ENCODE measurements around the gene RPP14.

Gene RPP14

GRCh38 chr3:58291671-58292338 is 14.2 kb upstream of the RPP14 start:
- no peak for DNase-seq (ENCODE audit: low read depth in 3 of 3)

GRCh38 chr3:58292866-58293265 is 13.2 kb upstream of the RPP14 start:
- DNase-seq (ENCODE audit: low read depth in 3 of 3): no peak

- no peak for DNase-seq (ENCODE audit: low read depth in 3 of 3)
Observed at GRCh38 chr3:58293516-58293915, 12.5 kb upstream of the RPP14 start.

DNA sequence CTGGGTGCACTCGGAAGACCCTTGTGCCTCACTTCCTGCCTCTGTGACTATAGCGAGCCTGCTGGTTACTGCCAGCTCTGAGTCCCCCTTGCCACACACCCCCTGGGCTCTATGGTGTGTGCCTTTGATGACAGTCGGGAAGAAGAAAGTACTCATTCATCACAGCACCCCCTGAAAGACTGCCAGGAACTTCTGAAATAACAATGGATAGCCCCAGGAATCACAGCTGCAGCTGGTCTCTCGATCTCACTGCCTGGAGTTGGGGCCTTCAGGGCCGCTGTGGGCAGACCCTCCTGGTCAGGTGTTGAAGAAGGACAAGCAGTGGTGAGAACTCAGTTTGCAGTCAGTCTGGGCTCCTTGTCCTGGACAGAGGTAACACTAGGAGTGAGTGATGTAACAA is 9.8 kb upstream of the RPP14 start:
- no peak for DNase-seq (ENCODE audit: low read depth in 3 of 3)

- DNase-seq (ENCODE audit: low read depth in 3 of 3): no peak
Observed at GRCh38 chr3:58296843-58297242, 9.2 kb upstream of the RPP14 start.

DNA sequence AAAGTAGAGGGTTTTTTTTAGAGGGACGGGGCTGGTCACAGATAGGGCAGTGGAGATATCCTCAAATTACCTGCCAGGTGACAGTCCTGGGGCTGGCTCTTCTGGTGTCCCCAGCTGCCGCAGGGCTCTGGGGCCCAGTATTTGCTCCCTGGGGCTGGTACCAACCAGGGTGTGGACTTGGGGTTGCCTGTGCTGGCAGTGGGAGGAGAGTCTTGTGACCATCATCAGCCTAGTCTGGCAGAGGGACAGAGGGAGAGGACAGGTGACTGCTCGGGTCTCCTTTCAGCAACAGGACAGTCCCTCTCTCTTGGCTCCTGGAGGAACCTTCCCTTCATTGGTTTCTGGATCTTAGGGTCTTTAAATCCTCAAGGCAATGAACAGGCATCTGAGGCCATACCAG is 7.9 kb upstream of the RPP14 start:
- DNase-seq (ENCODE audit: low read depth in 3 of 3): no peak

DNA sequence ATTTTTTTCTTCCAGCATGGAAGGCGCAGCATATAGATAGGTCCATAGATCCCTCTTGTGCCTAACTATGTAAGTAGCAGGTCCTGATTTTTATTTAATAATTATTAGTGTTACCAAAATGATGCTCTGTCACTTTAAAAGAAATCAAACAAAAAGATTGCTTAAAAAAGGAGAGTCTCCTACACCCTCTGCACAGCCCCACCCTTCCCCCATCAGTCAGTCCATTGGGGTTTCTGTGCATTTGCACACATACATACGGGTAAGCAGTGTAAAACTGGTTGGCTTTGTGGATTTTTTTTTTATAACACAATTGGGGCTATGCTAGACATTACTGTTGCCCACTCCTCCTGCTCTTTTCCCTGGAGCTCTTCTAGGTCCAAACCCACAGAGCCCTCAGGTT is 7.0 kb upstream of the RPP14 start:
- no peak for DNase-seq (ENCODE audit: low read depth in 3 of 3)

DNA sequence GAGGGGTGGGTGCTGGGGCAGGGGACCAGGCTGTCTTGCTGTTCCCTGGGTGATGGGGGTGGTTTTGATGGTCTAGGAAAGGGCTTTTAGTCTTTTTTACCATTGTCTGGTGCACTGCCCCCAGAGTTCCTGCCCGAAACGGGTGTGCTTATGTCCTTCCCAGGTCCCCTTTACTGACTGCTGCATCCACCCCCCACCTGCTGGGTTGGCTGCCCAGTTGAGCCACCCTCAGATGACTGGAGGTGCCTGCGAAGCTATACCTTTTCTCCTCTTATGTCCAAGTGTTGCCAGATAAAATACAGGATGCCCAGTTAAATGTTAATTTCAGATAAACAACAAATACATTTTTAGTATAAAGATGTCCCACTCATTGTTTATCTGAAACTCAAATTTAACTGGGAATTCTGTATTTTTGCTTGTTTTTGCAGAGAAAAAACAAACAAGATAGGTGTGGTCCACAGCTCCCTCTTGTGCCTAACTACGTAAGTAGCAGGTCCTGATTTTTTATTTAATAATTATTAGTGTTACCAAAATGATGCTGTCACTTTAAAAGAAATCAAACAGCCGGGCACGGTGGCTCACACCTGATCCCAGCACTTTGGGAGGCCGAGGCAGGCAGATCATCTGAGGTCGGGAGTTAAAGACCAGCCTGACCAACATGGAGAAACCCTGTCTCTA is 6.1 kb upstream of the RPP14 start:
- no peak for DNase-seq (ENCODE audit: low read depth in 3 of 3)

DNA sequence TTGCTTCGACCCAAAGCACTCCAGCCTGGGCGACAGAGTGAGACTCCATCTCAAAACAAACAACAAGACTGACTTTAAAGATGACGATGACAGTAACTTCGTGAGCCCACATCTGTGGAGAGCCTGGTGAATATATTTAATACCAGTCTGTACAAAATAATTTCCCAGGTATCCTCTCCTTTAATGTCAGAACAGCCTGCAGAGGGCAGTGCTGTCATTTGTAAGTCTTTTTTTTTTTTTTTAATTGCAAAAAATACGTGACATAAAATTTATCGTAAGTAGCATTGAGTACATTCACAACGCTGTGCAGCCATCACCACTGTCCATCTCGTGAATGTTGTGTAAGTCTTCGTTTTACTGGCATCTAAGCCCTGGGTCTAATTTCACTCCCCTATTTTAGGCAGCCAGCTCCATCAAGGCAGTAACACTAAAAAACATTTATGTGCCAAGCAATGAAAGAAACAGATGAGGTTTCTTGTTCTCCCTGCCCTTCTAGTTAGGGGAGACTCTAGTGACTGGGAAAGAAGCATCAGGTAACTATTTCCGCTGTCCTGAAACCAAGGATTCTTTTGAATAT is 1.7 kb downstream of the RPP14 start:
- peak in 1 of 3 donors; percentile 48 for DNase-seq (ENCODE audit: low read depth in 3 of 3)

- DNase-seq (ENCODE audit: low read depth in 3 of 3): no peak
Observed at GRCh38 chr3:58308728-58309127, 2.7 kb downstream of the RPP14 start.

GRCh38 chr3:58317811-58318210 is 11.8 kb downstream of the RPP14 start:
- DNase-seq (ENCODE audit: low read depth in 3 of 3): no peak

GRCh38 chr3:58321791-58322190 is 15.7 kb downstream of the RPP14 start:
- no peak for DNase-seq (ENCODE audit: low read depth in 3 of 3)

DNA sequence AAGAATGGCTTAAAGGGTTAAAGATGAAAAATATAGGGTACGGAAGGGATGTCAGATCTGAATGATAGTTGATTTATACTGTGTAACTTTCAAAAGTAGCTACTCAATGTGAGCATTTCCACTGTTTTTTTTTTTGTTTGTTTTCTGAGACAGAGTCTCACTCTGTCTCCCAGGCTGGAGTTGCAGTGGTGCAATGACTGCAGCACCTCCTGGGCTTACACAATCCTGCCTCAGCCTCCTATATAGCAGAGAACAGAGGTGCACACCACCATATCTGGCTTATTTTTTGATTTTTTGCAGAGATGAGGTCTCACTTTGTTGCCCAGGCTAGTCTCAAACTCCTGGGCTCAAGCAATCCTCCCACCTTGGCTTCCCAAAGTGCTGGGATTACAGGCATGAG is 16.7 kb downstream of the RPP14 start:
- DNase-seq (ENCODE audit: low read depth in 3 of 3): no peak

DNA sequence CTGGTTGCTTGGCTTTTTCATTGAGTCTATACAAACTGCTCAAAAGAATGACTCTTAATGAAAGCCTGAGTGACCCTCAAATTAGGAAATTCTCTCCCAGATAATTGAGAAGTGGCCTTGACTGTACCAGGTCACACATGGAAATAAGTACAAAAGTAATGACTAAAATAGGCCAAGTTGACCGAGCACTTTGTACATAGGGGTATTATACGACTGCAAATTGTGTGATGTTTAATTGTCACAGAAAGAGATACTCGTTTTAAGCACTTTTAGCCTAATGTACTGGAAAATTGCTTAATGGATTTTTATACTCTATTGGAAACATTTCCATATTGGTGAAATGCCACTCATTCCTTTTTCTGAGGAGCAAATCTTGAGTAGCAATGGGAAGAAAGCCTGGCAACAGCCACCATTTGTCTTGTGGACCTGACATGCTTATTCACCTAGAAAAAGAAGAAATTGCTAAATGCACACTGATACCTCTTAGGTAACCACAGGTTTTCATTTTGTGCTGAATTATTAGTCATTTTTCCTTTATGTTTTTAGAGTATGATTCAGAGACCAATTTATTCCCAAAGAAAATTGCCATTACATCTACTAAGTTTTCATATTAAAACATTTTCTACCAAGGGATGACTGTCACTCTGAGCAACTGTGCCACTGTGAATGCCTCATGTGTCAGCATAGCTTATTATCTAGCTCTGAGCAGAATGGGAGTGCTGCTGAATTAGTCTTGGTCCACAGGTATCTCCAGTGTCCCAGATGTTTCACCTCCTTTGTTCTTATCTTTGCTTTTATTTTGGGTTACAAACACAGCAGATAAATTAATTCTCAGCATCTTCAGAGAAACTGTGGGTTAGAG is 17.7 kb downstream of the RPP14 start:
- DNase-seq (ENCODE audit: low read depth in 3 of 3): no peak

DNA sequence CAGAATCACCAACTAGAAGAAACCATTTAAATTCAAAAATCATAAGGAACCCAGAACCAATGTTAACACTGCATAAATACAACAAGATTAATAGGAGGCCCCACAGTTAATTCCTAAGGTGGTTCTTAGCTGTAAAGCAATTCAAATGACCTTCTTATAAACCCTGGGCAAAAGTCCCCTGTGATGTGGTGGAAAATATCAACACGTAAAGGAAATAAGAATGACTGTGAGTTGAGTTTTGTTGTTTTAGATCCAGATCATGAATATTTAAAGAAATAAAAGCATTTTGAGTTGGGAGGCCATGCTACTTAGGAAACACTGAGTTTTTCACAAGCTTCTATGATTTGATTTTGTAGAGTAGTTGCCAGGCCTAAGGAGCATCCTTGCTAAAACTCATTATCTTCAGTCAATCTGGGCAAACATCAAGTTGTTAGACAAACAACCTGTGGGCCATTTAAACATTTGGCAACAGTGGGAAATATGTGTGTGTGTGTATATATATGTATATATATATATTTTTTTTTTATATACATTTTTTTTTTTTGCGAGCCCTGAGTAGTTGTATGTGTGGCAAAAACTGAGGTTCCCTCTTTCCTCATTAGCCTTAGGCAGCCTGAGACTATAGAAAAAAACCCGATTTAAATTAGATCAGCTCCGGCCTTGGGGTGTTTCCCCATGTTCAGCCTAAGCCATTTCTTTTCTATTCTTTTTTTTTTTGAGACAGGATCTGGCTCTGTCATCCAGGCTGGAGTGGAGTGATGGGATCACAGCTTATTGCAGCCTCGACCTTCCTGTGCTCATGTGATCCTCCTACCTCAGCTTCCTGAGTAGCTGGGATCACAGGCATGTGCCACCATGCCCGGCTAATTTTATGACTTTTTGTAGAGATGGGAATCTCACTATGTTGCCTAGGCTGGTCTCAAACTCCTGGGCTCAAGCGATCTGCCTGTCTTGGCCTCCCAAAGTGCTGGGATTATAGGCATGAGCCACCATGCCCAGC is 18.6 kb downstream of the RPP14 start:
- no peak for DNase-seq (ENCODE audit: low read depth in 3 of 3)

DNA sequence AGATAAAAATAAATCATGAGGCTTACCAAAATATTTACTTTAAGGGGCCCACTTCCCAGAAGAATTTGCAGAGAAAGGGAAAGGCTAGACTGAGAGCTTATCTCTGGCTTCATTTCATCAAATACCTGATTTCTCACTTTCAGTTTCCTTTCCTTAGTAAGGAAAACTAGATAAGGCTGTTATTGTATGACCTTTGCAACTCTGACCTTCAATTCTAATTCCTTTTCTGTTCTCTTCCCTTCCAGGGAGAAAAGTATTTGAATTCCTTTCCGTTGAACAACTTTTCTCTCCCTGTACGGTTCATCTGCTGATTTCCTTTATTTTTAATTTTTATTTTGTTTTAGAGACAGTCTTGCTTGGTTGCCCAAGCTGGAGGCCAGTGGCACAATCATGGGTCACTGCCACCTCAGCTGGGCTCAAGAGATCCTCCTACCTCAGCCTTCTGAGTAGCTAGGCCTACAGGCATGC is 19.5 kb downstream of the RPP14 start:
- DNase-seq (ENCODE audit: low read depth in 3 of 3): no peak

GRCh38 chr3:58326267-58326900 is 20.3 kb downstream of the RPP14 start:
- no peak for DNase-seq (ENCODE audit: low read depth in 3 of 3)

DNA sequence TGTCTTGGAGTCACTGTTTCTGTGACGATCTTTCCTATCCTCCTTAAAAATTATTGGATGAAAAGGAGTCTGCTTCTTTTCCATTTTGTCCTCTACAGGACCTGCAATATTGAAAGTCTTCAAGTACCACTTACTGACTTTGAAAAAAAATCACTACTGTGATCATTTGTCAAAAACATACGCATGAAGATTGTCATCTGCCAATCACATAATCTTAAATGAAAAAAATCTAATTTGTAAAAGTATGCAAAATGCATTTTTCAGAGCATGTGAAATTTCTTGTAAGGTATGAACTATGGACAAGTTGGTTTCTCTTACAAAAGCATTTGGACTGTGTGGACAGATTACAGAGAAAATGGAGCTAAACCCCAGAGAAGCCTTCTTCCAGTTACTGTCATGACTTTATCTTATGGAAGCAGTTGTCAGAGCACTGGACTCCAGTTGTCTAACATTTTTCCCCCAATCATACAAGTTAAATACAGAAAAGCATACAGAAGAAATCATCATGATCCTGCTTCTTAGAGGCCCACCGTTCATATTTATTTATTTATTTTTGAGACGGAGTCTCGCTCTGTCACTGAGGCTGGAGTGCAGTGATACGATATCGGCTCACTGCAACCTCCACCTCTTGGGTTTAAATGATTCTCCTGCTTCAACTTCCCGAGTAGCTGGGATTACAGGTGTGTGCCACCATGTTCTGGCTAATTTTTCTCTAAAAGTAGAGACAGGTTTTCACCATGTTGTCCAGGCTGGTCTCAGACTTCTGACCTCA is 23.3 kb downstream of the RPP14 start:
- no peak for DNase-seq (ENCODE audit: low read depth in 3 of 3)

DNA sequence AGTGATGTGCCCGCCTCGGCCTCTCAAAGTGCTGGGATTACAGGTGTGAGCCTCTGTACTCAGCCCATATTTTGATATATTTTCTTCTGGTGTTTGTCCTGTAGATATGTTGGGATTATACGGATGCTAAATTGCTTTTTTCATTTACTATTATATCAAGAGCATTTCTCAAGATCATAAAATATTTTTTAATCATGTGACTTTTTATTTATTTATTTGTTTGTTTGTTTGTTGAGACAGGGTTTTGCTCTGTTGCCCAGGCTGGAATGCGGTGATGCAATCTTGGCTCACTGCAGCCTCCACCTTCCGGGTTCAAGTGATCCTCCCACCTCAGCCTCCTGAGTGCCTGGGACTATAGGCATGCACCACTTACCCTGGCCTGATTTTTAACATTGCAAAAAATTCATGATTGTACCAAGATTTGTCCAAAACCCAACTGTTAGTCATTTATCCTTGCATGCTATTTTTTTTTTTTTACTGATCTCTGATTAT is 23.9 kb downstream of the RPP14 start:
- no peak for DNase-seq (ENCODE audit: low read depth in 3 of 3)

Measured in stimulated activated CD4-positive, alpha-beta T cell treated with anti-CD3 and anti-CD28 coated beads, TNF-alpha, amount 100 ng/mL, for 48 hours (primary cell).